ENCODE measurements around the gene CCDC122. TPM values are rescaled to one million over a fixed set of nuclear protein-coding genes. Genes with fewer than 3 reads are reported as not detected.

Gene CCDC122
- total RNA-seq, 1 donor from 2014 or later, result 4.9 TPM

DNA sequence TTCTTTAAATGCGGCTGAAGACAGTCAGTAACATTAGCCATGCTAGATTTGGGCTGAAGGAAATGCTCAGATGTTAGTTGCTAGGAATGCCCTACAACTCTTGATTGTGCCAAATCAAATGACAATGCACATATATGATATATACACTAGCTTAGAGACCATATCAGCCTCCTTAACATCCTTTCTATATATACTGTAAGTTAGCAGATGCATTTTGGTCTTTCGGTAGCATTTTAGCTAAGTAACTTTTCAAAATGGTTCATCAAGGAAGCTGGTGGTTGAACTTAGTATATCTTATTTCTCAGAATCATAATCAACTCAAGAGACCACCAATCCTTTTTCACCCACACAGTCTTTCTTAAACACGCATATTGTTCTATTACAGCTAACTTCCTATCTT, 78.7 kb downstream of the CCDC122 start:
- H3K36me3 ChIP-seq, result no peaks in the 10 kb centered on the region
- H3K4me3 ChIP-seq, result no peak overlapping the region
- intact Hi-C loops (cut with DNase I), result no loop called here
- TF ChIP-seq, protein P1, sequence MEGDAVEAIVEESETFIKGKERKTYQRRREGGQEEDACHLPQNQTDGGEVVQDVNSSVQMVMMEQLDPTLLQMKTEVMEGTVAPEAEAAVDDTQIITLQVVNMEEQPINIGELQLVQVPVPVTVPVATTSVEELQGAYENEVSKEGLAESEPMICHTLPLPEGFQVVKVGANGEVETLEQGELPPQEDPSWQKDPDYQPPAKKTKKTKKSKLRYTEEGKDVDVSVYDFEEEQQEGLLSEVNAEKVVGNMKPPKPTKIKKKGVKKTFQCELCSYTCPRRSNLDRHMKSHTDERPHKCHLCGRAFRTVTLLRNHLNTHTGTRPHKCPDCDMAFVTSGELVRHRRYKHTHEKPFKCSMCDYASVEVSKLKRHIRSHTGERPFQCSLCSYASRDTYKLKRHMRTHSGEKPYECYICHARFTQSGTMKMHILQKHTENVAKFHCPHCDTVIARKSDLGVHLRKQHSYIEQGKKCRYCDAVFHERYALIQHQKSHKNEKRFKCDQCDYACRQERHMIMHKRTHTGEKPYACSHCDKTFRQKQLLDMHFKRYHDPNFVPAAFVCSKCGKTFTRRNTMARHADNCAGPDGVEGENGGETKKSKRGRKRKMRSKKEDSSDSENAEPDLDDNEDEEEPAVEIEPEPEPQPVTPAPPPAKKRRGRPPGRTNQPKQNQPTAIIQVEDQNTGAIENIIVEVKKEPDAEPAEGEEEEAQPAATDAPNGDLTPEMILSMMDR (IDR thresholded peaks at IDR 0.05), result no peak
- H3K27ac ChIP-seq, result no peak overlapping the region
- DNase-seq (no peak), ATAC-seq (no peak)
- no peaks in the 10 kb centered on the region for H3K9me3 ChIP-seq
- H3K27me3 ChIP-seq, result no peaks in the 10 kb centered on the region
- no peaks in the 10 kb centered on the region for H3K4me1 ChIP-seq

DNA sequence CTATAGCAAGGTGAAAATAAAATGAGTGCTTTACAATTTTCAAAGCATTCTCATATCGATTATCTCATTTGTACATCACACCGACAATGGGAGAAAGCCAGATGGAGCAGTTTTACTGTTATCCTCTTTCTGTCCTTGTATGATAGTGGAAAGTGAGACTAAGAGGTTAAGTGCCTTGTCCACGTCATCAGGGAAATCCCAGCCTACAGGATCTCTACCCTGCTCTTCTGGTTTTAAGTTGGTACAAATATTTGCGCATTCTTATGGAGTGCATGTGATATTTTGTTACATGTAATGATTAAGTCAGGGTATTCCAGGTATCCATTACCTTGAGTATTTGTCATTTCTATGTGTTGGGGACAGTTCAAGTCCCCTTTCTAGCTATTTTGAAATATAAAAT, 80.3 kb downstream of the CCDC122 start:
- ATAC-seq, result no peak
- TF ChIP-seq, protein P1 (IDR thresholded peaks at IDR 0.05), result no peak

DNA sequence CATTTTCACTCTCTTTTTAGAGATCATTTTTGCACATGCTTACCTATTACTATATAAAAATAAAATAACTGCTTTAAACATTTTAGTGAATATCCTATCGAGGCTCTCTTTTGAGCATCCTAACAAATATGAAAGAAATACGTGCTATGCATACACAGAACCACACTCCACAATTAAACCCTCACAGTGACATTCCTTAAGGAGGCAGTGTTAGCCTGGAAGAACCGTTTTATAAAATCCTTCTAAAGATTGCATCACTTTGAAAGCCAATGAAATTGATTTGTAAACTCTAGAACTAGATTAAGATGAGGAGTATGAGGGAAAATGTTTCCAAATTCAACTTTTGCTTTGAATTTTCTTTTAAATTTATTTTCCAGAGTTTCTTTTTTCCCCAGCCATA, 81.7 kb downstream of the CCDC122 start:
- DNase-seq (no peak), ATAC-seq (no peak)
- TF ChIP-seq, protein P1 (IDR thresholded peaks at IDR 0.05), result no peak
- Histone ChIP-seq H3K4me1 (no peaks in the 10 kb centered on the region), H3K36me3 (no peaks in the 10 kb centered on the region), H3K4me3 (no peak overlapping the region), H3K27me3 (no peaks in the 10 kb centered on the region), H3K9me3 (no peaks in the 10 kb centered on the region), H3K27ac (no peak overlapping the region)
- intact Hi-C loops (cut with DNase I), result no loop called here

More for the DNA sequence above, 80.3 kb downstream of the CCDC122 start:
- Histone ChIP-seq H3K27ac (no peak overlapping the region), H3K27me3 (no peaks in the 10 kb centered on the region), H3K36me3 (no peaks in the 10 kb centered on the region), H3K4me1 (no peaks in the 10 kb centered on the region), H3K9me3 (no peaks in the 10 kb centered on the region), H3K4me3 (no peak overlapping the region)
- intact Hi-C loops (cut with DNase I), result no loop called here
- no peak for DNase-seq

DNA sequence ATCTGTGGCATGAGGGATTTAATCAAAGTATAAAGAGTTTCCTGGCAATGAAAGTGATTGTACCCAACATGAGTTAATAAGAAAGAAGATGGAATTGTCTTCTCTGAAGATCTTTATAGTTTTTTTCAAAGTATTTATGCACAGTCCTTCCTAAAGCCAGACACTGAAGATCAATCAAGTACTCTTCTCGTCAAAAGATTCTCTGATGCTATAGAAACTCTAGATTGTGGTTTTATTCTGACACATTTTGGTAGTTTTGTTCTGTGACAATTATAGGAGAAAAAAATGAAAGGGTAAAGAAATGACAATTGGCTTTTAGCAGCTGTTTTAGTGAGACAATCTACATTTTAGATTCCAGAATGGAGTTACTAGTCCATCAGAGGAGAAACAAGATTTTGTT, 82.4 kb downstream of the CCDC122 start:
- no peak overlapping the region for H3K4me3 ChIP-seq
- TF ChIP-seq, protein P1 (IDR thresholded peaks at IDR 0.05), result no peak
- H3K4me1 ChIP-seq, result no peaks in the 10 kb centered on the region
- no peaks in the 10 kb centered on the region for H3K27me3 ChIP-seq
- H3K36me3 ChIP-seq, result no peaks in the 10 kb centered on the region
- no peaks in the 10 kb centered on the region for H3K9me3 ChIP-seq
- no peak for DNase-seq
- no peak for ATAC-seq
- H3K27ac ChIP-seq, result no peak overlapping the region
- intact Hi-C loops (cut with DNase I), result no loop called here

DNA sequence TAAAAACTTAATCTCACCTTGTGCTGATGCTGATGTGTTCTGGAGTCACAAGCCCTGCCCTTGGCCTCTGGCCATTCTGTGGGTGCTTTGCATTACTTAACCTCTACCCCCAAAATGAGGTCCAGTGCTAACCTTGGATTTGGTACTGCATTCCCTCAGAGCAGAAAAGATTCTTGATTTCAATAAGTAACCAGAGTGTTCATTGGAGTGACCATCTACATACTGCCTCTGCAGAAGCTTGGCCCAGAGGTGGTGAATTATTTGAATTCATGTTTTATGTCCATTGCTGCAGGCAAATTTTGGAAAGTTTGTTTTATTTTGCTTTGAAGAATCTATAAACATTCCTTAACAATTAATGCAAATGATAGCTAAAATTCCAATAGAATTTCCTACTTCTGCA, 85.1 kb downstream of the CCDC122 start:
- ATAC-seq, result no peak
- DNase-seq, result no peak
- no peaks in the 10 kb centered on the region for H3K36me3 ChIP-seq
- H3K9me3 ChIP-seq, result no peaks in the 10 kb centered on the region
- peaks cover under 1% of the 10 kb centered on the region for H3K27me3 ChIP-seq
- intact Hi-C loops (cut with DNase I), result no loop called here
- no peaks in the 10 kb centered on the region for H3K4me1 ChIP-seq
- TF ChIP-seq, protein P1 (IDR thresholded peaks at IDR 0.05), result no peak
- H3K27ac ChIP-seq, result no peak overlapping the region
- no peak overlapping the region for H3K4me3 ChIP-seq

All from upper lobe of right lung (tissue), 1 donor.